ENCODE measurements around the gene DLAT.
"Not testable (repeated sequence)": the region's sequence is repeated elsewhere in the genome, so short reads cannot be mapped to it uniquely, and the experiment has no call there.

DLAT gene

DNA sequence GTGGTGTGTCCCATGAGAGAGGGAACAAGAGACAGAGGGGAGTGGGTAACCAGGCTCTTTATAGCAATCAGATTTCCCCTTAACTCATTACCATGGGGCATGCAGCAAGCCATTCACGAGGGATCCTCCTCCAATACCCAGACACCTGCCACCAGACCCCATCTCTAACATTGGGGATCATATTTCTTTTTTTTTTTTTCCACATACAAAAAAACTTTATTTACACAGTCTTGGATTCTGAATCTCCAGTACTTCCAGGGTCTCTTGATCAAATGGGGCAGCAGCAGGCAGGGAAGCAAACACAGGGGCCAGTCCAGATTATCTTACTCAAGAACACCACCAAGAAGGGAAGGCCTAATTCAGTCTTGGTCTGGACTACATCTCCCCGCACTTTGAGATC, 4.3 kb downstream of the DLAT start:
- TF ChIP-seq, protein P1, sequence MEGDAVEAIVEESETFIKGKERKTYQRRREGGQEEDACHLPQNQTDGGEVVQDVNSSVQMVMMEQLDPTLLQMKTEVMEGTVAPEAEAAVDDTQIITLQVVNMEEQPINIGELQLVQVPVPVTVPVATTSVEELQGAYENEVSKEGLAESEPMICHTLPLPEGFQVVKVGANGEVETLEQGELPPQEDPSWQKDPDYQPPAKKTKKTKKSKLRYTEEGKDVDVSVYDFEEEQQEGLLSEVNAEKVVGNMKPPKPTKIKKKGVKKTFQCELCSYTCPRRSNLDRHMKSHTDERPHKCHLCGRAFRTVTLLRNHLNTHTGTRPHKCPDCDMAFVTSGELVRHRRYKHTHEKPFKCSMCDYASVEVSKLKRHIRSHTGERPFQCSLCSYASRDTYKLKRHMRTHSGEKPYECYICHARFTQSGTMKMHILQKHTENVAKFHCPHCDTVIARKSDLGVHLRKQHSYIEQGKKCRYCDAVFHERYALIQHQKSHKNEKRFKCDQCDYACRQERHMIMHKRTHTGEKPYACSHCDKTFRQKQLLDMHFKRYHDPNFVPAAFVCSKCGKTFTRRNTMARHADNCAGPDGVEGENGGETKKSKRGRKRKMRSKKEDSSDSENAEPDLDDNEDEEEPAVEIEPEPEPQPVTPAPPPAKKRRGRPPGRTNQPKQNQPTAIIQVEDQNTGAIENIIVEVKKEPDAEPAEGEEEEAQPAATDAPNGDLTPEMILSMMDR (IDR thresholded peaks at IDR 0.05; ENCODE audit: insufficient read depth, low read depth, low read length, missing control alignments), result no peak
- DNase-seq (ENCODE audit: low read depth), result no peak
- no peak overlapping the region for H3K4me3 ChIP-seq (ENCODE audit: low read depth, low read length)

- no peak for DNase-seq (ENCODE audit: low read depth)
- TF ChIP-seq, protein P1 (IDR thresholded peaks at IDR 0.05; ENCODE audit: insufficient read depth, low read depth, low read length, missing control alignments), result no peak
- H3K4me3 ChIP-seq (ENCODE audit: low read depth, low read length), result no peak overlapping the region
Measured at GRCh38 chr11:112033902-112034301, 8.7 kb downstream of the DLAT start.

GRCh38 chr11:112037527-112037926, 12.3 kb downstream of the DLAT start:
- no peak overlapping the region for H3K4me3 ChIP-seq (ENCODE audit: low read depth, low read length)
- DNase-seq (ENCODE audit: low read depth), result no peak
- TF ChIP-seq, protein P1 (IDR thresholded peaks at IDR 0.05; ENCODE audit: insufficient read depth, low read depth, low read length, missing control alignments), result no peak

- no peak for DNase-seq (ENCODE audit: low read depth)
- TF ChIP-seq, protein P1 (IDR thresholded peaks at IDR 0.05; ENCODE audit: insufficient read depth, low read depth, low read length, missing control alignments), result no peak
- no peak overlapping the region for H3K4me3 ChIP-seq (ENCODE audit: low read depth, low read length)
Measured at GRCh38 chr11:112042161-112042960, 17.2 kb downstream of the DLAT start.

- no peak for DNase-seq (ENCODE audit: low read depth)
- TF ChIP-seq, protein P1 (IDR thresholded peaks at IDR 0.05; ENCODE audit: insufficient read depth, low read depth, low read length, missing control alignments), result no peak
- no peak overlapping the region for H3K4me3 ChIP-seq (ENCODE audit: low read depth, low read length)
Measured at GRCh38 chr11:112042961-112043304, 17.7 kb downstream of the DLAT start.

- DNase-seq (ENCODE audit: low read depth), result no peak
- TF ChIP-seq, protein P1 (IDR thresholded peaks at IDR 0.05; ENCODE audit: insufficient read depth, low read depth, low read length, missing control alignments), result no peak
- H3K4me3 ChIP-seq (ENCODE audit: low read depth, low read length), result no peak overlapping the region
Measured at GRCh38 chr11:112044961-112045360, 19.8 kb downstream of the DLAT start.

- DNase-seq (ENCODE audit: low read depth), result not testable (repeated sequence)
Measured at GRCh38 chr11:112046647-112047046, 21.4 kb downstream of the DLAT start.

DNA sequence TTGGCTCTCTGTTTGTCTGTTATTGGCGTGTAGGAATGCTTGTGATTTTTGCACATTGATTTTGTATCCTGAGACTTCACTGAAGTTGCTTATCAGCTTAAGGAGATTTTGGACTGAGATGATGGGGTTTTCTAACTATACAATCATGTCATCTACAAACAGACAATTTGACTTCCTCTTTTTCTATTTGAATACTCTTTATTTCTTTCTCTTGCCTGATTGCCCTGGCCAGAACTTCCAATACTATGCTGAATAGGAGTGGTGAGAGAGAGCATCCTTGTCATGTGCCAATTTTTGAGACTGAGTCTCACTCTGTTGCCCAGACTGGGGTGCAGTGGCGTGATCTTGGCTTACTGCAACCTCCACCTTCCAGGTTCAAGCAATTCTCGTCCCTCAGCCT, 23.0 kb downstream of the DLAT start:
- H3K4me3 ChIP-seq (ENCODE audit: low read depth, low read length); DNase-seq (ENCODE audit: low read depth): not testable (repeated sequence)

More at GRCh38 chr11:112046647-112047046, 21.4 kb downstream of the DLAT start:
- H3K4me3 ChIP-seq (ENCODE audit: low read depth, low read length), result not testable (repeated sequence)
